GOT3 (cell line): Measurements from ENCODE around the gene MORN5.

Experiments used
- DNase-seq: peaks from one replicate; lab custom pipeline; 2025; ENCODE audit warnings: mixed read lengths; lab: John Stamatoyannopoulos, UW

The MORN5 gene

DNA sequence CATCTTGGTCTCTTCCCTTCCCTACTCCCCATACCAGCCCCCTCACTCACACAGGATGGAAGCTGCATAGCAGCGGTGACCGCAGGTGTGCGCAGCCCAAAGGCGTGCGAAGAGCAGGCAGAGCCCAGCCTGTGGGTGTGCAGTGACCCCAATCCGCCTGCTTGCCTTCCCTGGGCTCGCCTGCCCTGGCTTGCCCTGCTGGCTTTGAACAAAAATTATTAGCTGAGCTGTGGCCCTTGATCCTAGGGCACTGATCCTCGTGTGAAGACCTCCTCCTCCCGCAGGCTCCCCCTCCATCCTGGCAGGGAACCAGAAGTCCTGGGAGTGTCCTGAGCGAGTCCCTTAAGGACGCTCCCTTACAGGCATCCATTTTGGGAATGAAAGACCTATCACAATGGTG, 31.9 kb downstream of the MORN5 start:
- DNase-seq: no peak

DNA sequence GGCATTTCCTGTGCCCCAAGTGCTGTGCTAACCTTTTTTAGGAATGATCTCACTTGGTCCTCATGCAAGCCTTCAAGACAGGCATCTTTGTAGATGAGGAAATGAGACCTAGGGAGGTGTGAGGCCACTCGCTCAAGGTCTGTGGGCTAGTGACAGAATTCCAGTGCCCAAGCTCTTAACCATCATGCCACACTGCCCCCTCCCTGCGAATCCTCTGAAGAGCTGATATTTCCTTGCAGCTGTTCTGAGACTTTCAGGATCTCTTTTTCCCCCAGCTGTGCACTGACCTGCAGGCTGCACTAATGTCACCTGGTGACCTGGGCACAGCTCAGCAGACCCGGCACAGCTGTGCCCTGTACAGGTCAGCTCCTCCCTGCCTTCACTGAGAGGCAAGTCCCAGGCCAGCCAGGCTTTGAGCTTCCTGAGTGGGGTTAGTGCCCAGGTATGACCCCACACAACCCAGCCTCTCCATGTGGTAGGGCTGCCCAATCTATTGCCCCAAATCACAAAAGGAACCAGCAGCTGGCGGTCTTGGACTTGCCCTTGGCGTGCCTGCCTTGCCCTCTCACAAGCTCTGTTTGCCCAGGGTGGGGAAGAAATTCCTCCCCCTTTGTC, 32.7 kb downstream of the MORN5 start:
- no peak for DNase-seq

DNA sequence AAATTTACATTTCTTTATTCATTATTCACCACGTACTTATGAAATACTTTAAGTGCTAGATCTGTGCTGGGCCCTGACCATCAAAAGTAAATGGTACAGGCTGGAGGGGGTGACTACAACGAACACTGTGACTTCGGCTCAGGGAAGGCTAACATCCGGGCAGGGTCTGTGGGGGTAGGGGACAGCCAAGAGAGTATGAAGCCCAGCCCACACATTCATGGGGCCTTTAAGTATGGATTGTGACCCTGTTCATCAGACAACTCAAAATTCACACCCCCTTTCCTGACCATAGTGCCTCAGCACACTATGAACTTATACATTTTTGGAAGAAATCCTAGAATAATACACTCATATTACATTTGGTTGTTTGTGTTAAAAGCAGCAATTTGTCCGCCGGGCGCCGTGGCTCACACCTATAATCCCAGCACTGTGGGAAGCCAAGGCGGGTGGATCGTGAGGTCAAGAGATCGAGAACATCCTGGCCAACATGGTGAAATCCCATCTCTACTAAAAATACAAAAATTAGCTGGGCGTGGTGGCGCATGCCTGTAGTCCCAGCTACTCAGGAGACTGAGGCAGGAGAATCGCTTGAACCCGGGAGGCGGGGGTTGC, 33.3 kb downstream of the MORN5 start:
- no peak for DNase-seq

DNA sequence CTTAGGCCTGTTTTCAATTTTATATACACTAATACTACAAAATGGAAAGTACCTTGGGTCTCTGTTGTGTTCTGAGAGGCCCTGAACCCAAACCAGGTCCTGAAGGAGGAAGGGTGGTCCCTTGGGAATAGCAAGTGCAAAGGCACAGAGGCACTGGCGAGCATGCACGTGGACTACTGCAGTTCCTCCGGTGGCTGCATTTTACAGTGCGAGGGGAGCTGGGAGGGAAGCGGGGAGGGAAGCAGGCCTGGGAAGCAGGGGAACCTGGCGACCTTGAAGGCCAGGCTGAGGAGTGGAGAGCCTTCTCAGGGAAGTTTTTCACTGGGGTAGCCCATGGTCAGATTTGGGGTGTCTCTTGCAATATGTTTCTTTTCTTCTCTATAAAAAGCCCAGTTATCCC, 33.9 kb downstream of the MORN5 start:
- DNase-seq: no peak

DNA sequence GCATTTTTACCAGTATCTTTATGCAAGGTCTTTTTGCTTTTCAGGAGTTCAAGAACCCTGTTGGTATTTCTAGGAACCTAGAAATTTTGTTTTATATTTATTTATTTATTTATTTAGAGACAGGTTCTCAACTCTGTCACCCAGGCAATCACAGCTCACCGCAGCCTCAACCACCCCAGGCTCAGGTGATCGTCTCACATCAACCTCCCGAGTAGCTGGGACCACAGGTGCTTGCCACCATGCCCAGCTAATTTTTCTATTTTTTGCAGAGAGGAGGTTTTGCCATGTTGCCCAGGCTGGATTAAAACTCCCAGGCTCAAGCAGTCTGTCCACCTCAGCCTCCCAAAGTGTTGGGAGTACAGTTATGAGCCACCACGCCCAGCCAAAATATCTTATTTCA, 36.2 kb downstream of the MORN5 start:
- DNase-seq: no peak

DNA sequence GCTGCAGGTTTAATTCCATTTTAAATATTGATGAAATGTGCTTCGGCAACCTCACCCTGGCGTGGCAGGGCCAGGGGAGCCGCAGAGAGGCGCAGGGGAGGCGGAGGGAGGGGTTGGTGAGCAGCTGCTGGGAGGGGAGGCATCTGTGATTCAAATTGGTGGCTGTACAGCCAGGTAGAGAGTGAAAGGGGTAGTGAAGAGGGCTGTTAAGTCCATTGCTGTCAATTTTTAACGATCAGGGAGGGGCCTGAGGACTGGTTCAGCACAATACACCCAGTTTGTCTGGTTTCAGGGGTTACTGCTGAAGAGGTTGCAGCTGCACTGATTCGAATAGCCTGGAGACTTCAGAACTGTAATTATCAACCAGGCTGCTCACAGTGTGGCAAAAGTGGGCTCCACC, 37.7 kb downstream of the MORN5 start:
- no peak for DNase-seq

DNA sequence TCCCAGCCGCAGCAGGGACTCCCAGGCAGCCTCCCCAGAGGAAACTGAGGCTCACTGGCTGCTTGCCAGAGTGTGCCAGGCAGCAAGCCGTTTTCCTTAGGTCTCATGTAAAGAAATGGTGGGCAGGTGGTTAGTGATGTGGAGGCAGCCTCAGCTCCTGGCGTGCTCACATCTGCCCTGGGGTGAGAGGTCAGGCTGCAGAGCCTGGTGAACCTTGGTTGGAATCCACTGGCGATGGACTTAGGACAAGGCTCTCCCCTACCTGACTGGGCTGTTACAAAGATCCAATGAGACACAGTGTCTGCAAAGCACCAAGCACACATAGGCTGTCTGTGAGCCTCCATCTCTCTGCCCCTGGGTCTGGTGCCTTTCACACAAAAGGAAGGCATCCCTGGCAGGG, 38.2 kb downstream of the MORN5 start:
- no peak for DNase-seq

DNA sequence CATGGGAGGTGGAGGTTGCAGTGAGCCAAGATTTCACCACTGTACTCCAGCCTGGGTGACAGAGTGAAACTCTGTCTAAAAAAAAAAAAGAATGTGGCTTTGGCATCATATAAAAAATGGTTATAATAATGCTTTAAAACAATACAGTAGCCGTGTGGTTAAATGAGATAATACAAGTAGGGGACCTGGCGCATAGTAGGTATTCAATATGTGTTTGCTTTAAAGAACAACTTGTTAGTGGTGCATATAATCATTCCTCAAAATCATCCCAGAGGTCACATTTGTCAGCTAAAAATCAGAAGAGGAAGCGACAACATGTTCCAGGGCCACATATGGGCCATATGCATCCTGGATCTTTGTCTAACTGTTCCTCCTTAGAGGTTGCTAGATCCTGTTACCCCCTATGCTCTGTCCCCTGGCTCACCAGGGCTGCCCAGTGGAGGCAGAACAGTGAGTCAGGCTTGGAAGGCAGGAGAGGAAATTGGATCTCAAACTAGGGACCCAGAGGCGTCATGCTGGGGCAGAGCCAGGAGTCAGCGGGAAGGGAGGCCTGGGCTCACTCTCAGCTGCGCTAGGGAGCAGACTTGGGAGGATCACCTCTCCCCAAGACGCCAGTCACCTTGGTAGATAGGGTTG, 41.4 kb downstream of the MORN5 start:
- no peak for DNase-seq

DNA sequence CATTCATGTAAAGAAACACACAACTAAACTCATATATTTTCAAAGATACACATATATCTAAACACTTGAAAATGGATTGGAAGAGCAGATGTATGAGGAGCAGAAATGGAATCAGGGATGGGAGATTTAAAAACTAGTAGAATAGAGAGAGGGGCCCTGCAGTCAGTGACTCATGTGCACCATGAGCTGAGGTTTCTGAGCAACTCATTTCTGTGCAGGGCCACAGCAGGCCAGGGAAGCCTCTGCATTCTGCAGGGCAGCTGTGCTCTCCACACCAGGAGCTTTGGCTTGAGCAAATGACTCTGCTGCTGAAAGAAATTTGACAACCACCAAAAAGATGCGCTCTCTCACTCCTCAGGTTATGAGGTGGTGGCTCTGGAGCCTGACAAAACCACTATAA, 41.9 kb downstream of the MORN5 start:
- no peak for DNase-seq

DNA sequence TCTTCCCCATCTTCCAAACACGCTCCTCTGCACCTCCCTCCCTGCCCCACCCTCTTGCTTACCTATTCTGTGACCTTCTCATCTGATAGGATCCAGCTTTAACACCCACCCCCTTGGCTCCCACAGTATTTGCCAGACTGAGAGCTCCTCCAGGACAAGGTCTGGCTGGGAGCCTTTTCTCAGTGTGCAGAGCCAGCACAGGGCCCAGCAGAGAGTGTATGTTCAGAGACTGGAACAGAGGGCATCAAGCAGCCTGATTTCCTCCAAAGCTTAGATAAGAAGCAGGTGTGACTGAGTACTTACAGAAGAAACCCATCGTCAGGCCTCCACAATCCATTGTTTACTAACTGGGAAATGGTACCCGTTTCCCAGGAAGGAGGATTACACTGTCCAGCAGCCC, 42.4 kb downstream of the MORN5 start:
- DNase-seq: no peak

DNA sequence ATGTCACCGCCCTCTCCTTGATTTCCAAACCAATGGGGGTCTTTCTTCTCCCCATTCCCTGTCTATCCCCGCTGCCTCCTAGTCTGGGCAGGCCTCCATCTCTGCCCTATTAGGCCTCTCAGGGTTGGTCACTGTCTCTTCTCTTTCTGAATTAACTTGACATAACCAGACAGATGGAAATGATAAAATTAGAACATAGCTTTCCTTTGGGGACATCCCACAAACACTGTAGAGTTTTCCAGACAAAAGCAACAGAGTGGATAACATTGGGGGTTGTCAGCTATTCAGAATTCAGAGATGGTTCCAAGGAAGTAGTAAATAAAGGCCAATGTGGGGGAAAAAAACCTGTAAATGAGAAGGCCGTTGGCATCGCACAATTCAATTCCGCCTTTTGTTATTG, 44.3 kb downstream of the MORN5 start:
- DNase-seq: no peak

DNA sequence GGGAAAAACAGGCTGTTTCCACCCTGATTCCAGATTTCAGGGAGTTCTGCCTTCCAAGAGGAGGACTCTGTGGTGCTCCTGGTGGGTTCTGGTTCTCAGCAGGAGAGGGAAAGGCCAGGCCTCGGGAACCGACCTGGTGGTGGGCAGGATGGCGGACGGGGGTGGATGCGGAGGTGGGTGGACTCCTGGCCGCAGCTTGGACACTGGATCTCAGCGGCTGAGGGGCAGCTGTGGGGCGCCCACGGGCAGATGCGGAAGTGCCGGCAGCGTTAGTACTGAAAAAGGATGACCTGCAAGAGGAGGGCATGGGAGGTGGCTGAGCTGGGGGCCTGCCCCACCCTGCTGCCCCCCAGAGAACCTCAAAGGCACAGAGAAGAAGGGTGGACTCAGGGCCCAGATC, 44.8 kb downstream of the MORN5 start:
- no peak for DNase-seq

DNA sequence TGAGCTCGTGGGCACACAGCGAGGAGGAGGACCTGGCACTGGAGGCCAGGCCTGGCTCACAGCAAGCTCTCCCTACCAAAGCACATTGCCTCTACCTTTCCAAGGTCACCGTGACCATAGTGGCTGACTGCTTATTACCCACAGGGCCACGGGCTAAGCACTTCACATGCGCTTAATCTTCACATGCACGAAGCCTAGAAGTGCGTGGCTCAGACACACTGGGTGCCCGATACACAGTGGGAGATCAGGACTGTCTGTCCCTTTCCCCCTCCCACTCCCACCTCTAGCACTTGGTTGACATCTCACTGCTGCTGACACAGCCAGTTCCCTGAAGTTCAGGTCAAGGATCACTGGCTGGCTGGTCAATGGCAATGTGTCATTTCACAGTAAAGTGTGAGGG, 45.5 kb downstream of the MORN5 start:
- no peak for DNase-seq

DNA sequence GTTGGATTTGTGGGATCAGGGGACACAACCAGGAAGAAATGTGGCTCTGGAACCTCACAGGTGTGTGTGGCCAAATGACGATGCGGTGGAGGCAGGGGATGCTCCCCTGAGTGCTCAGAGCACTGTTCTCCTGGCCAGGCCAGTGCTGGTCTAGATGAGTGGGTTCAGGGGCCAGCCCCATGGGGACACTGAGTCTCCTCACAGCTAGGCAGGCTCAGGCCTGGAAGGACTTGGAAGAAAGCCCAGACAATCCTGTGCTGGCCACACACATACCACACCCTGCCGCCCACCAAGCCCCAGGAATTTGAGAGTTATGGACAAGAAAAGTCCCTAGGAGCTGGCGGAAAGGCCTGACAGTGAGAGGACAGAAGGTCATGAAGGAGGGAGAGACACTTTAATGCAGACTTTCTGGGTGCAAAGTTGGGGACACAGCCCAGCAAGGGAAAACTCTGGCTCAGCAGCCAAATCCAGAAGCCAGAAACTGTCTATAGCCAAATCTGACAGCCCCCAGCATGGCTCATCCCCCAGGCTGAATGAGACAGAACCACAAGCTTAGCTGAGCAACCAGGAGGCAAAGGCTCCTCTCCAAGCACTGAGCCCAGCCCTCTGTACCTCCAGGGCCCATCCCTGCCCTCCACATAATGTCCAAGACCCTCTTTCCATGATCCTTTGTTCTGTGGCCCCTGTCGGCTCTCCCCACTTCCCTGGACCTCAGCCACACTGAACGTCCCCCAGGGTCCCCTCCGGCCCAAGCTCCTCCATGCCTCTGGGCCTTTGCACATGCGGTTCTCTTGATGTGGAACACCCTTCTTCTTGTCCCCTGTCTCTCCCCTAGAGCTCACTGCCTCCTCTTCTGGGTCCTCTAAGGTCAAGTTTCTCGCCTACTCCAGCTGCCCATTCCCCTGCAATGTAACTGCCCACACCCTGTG, 46.7 kb downstream of the MORN5 start:
- no peak for DNase-seq

DNA sequence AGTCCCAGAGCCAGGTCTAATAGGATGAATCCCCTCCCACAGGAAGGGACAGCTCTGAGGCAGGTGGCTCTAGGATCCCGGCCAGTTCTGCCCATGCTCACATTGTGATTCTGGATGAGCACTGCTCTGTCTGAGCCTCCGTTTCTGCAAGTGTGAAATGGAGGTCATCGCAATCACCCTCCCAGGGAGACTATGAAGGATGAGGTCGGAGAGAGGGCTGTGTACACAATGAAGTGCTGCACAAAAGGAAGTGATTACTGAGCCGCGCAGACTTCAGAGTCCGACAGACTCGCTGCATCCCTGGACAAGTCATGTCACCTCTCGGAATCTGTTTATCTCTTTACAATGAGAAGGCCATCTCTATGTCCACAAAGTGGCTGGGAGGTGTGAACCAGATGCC, 47.4 kb downstream of the MORN5 start:
- DNase-seq: no peak

DNA sequence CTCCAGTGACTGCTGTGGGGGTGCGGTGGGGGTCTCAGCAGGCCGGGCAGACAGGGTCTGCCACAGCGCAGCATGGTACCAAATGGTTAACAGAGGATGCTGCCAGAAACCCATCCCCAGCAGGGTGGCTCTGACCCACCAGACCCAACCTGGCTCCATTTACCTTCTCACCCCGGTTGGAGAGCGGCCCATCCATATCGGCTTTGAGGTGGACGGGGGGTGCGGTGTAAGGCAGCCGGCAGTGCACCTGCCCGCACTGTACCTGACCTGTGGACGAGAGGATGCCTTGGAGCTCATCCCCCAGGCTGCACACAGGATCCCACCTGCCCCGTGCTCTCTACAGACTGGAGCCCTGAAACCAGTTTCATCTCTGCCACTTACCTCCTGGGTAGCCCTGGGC, 49.7 kb downstream of the MORN5 start:
- no peak for DNase-seq

DNA sequence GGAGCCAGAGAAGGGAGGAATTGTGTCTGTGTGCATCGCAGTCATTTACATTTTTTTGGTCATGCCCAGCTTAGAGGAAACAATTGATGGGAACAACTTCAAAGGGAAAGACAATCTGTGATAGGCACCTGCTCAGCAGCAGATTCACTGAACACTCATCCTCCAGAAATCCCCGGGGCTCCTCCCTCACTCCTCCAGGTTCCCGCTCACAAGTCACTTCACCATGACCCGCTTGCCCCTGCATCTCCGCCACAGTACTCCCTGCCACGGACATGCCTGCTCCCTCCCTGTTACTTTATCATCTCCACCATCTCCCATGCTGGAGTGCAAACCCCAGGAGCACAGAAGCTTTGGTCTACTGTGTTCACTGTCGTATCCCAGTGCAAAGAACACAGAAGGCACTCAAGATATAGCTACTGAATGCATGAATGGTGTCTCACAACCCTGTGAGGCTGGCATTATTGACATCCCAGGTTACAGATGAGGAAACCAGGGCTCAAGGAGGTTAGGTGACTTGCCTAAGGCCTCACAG, 52.8 kb downstream of the MORN5 start:
- DNase-seq: no peak

DNA sequence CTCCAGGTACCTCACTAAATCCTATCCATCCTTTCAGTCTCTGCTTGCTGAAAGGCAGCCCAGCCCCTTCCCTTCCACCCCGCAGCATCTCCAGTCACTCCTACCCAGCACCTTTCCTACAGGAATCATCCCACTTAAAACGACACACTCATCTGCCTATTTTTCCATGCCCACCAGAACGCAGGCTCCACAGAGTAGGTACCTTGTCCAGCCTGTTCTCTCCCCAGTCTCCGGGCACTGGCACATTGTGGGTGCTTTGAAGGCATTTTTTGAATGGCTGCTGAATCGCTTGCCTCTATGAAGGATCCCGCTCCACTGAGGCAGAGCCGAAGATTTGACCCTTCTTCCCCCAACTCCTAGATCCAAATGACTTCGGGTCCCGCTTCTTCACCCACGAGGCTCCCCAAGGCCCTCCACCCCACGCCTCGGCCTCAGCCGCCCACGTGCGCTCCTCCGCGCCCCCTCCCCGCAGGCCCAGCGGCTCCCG, 53.4 kb downstream of the MORN5 start:
- no peak for DNase-seq

DNA sequence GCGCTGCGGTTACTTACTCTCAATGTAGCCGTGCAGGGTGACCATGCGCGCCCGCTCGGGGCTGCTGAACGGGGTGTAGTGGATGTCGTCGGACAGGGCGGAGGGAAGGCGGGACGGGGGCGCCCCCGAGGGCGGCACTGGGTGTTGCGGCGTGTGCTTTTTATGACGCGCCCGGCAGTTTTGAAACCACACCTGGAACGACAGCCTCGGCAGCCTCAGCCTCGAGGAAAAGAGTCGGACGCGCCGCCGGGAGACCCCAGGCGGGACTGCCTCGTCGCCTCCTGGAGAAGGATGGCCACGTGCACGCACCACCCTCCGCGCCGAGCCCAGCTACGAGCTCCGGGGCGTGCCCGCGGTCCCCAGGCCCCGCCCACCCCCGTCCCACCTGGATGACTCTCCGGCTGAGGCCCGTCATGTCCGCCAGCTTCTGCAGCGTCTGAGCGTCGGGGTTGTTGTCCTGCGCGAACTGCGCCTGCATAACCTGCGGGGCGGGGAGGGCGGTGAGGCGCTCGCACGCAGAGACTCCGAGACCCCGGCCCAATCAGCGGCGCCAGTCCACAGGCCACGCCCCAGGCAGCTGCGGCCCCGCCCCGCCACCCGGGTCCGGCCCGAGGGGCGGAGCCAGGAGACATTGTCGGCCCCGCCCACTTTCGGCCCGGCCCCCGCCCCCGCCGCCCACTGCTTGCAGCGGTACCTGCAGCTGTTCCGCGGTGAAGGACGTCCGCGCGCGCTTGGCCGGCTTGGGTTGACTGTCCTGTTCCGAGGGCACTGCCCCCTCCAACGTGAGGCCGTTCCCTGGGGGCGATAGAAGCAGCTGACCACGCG, 54.1 kb downstream of the MORN5 start:
- no peak for DNase-seq

DNA sequence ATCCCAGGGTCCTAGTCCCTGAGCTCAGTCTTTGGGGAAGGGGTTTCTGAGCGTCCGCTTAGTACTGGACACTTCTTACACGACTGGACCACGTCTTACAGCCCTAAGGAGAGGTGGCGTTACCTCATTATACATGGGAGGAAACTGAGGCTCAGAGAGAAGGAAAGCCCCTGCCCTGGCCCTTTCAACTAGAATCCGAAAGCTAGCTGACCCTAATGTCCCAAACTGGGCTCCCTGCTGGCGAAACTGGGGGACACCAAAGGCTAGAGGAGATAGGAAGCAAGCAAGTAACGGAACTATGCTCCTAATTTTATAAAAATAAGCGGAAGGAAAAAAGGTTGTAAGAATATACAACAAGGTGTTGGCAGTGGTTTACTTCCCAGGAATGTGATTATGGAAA, 54.8 kb downstream of the MORN5 start:
- no peak for DNase-seq

DNA sequence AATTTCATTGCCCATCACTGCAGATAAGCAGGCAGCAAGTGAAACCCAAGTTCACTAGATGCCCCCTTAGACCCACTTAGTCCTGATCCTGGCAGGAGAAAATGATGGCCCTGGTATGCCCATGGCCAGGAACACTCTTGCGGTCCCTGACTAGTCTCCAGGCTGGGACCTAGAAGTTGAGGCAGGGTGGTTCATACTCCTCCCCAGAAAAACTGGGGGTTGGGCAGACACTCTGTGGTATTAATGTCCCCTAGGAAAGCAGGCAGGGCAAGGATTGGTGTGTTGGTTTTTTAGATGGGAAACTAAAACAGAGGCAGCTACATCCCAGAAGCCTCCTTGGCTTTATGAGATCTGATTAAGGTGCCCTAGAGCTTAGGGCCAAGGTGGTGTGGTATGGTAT, 56.0 kb downstream of the MORN5 start:
- DNase-seq: no peak
